AG04449 (cell line): ENCODE data around the gene CYTH4.

Experiments
- CTCF ChIA-PET: fragments of 350-600 bp; formaldehyde crosslinking; extraction: SDS; loops from one replicate; lab custom pipeline; 2021; ENCODE audit warnings: antibody characterized with exemption; lab: Yijun Ruan, JAX
- POLR2A ChIA-PET: fragments of 400-600, 350-600 bp; formaldehyde crosslinking; extraction: SDS; loops from one replicate; lab custom pipeline; 2020; ENCODE audit warnings: antibody characterized with exemption, inconsistent platforms; lab: Yijun Ruan, JAX
- DNase-seq: peaks from one replicate; pipeline ENCODE4 v3.0.0-alpha.2; 2010; ENCODE audit warnings: low read depth, low spot score
- H3K4me3 ChIP-seq: 2 replicates; pipeline ENCODE4 v1.5.1; 2011; ENCODE audit warnings: low read depth, mild to moderate bottlenecking, control low read depth, low read length
- TF ChIP-seq, protein P1 (sequence below): IDR thresholded peaks from one replicate; pipeline ENCODE4 v1.5.1; 2011; ENCODE audit warnings: mild to moderate bottlenecking, moderate library complexity, low read length, control low read depth, inconsistent platforms; ENCODE audit not compliant: insufficient read depth; ENCODE audit errors: missing control alignments

Gene CYTH4

DNA sequence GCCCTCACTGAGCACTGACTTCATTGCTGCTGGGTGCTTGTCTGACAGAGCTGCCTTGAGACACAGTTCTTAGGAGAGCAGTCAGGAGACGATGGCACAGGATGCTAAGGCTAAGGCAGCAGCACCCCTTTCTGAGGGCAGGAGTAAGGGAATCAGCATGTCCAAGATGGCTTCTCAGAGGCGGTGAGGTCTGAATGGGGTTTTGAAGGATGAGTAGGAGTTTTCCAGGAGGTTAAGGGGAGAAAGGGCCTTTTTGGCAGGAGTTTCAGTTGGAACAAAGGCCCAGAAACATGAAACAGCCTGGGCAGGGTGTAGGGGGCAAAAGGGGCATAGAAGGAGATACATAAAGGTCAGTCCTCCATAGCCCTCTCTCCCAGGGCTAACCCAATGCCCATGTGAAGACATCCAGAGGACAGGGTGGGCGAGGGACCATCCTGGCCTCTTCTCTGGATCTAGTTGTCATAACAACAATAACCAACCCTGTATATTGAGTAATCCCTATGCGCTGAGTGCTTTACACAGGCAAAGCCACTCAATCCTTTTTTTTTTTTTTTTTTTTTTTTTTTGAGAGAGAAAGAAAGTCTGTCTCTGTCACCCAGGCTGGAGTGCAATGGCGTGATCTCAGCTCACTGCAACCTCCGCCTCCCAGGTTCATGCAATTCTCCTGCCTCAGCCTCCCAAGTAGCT, 19.0 kb downstream of the CYTH4 start:
- H3K4me3 ChIP-seq, result no peak overlapping the region
- no peak for DNase-seq
- ChIA-PET POLR2A (no interaction called here), CTCF (interaction anchor here (1.2 to 2.9 kb wide), 2 partner anchors 41 kb away, joined by 7 to 16 read pairs; no protein-coding TSS in a partner anchor)
- TF ChIP-seq, protein P1, sequence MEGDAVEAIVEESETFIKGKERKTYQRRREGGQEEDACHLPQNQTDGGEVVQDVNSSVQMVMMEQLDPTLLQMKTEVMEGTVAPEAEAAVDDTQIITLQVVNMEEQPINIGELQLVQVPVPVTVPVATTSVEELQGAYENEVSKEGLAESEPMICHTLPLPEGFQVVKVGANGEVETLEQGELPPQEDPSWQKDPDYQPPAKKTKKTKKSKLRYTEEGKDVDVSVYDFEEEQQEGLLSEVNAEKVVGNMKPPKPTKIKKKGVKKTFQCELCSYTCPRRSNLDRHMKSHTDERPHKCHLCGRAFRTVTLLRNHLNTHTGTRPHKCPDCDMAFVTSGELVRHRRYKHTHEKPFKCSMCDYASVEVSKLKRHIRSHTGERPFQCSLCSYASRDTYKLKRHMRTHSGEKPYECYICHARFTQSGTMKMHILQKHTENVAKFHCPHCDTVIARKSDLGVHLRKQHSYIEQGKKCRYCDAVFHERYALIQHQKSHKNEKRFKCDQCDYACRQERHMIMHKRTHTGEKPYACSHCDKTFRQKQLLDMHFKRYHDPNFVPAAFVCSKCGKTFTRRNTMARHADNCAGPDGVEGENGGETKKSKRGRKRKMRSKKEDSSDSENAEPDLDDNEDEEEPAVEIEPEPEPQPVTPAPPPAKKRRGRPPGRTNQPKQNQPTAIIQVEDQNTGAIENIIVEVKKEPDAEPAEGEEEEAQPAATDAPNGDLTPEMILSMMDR, result no peak

DNA sequence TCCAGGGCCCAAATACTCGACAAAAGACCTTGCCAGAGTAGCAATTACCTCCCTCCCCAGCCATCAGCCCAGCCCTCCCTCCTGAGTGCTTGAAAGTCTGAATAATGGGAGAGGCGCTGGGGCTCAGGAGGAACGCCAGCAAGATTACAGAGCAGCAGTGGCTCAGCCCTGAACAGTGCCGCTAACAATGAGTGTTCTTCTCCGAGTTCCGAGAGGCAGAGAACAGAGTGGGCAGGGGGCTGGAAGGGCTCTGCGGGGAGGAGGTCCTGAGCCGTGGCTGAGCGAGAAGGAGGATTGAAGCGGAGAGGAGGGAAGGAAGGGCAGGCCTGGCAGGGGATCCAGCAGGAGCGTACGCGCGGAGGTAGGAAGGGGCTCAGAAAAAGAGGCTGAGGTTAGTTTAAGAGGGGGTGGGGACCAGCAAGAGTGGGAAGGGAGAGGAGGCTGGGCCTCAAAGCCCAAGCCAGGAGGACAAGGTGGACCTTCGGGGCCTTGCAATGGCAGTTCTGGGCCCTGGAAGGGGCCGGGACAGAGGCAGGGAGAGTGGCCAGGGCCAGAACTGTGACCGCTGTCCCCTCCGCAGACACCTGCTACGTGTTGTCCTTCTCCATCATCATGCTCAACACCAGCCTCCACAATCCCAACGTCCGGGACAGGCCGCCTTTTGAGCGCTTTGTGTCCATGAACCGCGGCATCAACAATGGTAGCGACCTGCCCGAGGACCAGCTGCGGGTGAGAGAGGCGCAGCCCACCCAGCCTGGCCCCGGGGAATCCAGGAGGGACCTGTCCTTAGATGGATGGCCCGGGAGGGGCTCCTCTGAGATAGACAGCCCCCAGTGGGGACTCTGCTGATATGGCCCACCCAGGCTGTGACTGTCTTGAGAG, 20.6 kb downstream of the CYTH4 start:
- TF ChIP-seq, protein P1, result no peak
- ChIA-PET POLR2A (interaction anchor here (0.6 kb wide), 2 partner anchors 42 to 550 kb away, joined by 3 read pairs; no protein-coding TSS in a partner anchor), CTCF (interaction anchor here (1.2 to 1.9 kb wide), 2 partner anchors 43 to 104 kb away, joined by 5 to 7 read pairs; no protein-coding TSS in a partner anchor)
- no peak overlapping the region for H3K4me3 ChIP-seq
- DNase-seq, result no peak

DNA sequence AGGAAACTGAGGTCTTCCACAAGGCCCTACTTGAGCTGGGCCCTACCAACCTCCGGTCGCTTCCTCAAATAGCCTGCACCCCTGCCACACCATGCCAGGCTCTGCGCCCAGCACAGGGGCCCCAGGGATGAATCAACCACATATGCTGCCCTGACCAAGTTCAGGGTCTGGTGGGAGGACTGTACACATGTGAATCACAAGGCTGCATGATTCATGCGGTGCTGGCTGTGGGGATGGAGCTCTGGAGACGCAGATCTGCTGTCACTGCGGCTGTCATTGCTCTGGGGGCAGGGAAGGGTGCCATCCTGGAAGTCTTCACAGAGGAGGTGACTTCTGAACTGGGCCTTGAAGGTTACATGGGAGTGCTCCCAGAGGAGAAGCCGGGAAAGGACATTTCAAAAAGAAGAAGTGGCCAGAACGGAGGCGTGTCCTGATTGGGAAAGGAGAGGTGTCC, 21.5 kb downstream of the CYTH4 start:
- POLR2A ChIA-PET, result interaction anchor here (0.6 to 0.9 kb wide), 2 partner anchors 24 to 29 kb away, joined by 3 read pairs; no protein-coding TSS in a partner anchor

DNA sequence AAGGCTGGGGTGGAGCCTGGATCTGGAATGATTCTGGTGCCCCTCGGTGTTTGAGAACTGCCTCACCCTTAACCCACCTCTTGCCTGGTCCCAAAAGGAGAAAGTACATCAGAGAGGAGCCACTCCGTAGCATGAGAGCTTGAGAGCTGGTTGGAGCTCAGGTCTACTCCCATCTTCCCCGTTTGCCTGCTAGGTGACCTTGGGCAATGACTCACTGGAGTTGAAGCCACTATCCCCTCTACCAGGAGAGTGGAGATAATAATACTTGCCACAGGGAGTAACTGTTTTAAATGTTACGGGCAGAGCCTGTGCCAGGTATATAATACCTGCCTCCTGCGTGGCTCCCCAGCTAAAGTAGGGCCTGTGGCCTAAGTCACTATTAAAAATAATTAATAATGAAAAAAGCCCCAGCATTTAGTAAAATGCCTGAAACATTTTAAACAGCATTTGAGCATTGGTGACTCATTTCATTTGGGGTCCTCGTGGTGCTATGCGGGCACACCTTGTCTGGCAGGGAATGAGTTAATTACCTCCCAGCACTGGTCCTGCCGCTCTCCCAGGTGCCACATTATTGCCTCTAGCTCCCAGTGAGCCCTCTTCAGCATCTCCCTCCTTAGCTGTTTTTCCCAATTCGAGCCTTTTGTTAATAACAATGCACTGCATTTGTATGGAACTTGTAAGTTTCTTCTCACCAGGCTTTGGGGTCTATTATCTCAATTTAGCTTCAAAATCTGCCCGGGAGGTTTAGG, 22.5 kb downstream of the CYTH4 start:
- no peak overlapping the region for H3K4me3 ChIP-seq
- POLR2A ChIA-PET, result interaction anchor here (0.9 kb wide), 1 partner anchor 23 kb away, joined by 3 read pairs; no protein-coding TSS in a partner anchor
- CTCF ChIA-PET, result interaction anchor here (0.8 to 2.3 kb wide), 12 partner anchors 9 to 302 kb away, joined by 3 to 9 read pairs (median 4); no protein-coding TSS in a partner anchor
- TF ChIP-seq, protein P1, result no peak
- no peak for DNase-seq

More for the DNA sequence above, 21.5 kb downstream of the CYTH4 start:
- CTCF ChIA-PET, result interaction anchor here (0.9 to 2.3 kb wide), 5 partner anchors 10 to 153 kb away, joined by 3 to 9 read pairs (median 5); no protein-coding TSS in a partner anchor
- TF ChIP-seq, protein P1, result no peak
- peak; percentile 61 for DNase-seq
- no peak overlapping the region for H3K4me3 ChIP-seq

DNA sequence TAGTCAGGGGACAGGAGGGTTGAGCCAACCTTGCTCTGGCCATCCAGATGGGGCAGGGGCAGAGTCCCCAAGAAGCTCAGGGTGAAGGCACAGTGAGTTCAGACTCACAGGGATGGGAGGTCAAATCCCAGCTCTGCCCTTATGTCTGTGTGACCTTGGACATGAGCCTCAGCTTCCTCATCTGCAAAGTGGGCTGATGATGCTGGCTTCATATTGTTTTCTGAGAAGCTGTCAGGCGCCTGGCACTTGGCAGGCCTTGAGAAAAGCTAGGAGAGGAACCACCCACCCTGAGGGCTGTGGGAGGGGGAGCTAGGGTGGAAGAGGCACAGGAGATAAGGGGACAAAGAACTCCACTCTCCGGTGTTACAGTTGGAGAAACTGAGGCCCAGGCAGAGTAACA, 23.6 kb downstream of the CYTH4 start:
- no peak for DNase-seq
- H3K4me3 ChIP-seq, result no peak overlapping the region
- POLR2A ChIA-PET, result no interaction called here
- CTCF ChIA-PET, result interaction anchor here (1.0 to 2.3 kb wide), 11 partner anchors 8 to 301 kb away, joined by 3 to 9 read pairs (median 4); no protein-coding TSS in a partner anchor
- TF ChIP-seq, protein P1, result no peak
